PC-9 (cell line): ENCODE data around the gene HS3ST6. TPM values are rescaled to one million over a fixed set of nuclear protein-coding genes. Genes with fewer than 3 reads are reported as not detected.

ENCODE experiments used
- BruUV-seq: library from RNA; stranded (reverse); fragments of 400-500 nt; replicated peaks from 2 replicates; lab custom pipeline; 2021; lab: Mats Ljungman, UMichigan
- CTCF ChIA-PET: fragments of 300-600 bp; sonication (Branson Sonifier 250); formaldehyde crosslinking; loops from one replicate; lab custom pipeline; 2022; ENCODE audit warnings: antibody characterized with exemption; lab: Charles Lee
- POLR2A ChIA-PET: fragments of 300-600 bp; sonication (Branson Sonifier 250); formaldehyde crosslinking; loops from one replicate; lab custom pipeline; 2022; ENCODE audit warnings: antibody characterized with exemption; ENCODE audit not compliant: unreplicated experiment; lab: Charles Lee
- DNase-seq, 2 experiments: peaks; one replicate each; pipeline versions ENCODE4 v3.0.0 to v3.0.0-alpha.2; 2015 to 2022; ENCODE audit warnings: mixed read lengths in 1 of 2
- H2AFZ ChIP-seq: fragments of 200-600 bp; sonication (generic); 2 replicates; pipeline ENCODE4 v1.8.1; 2017; ENCODE audit warnings: antibody characterized with exemption
- H3F3A ChIP-seq: fragments of 200-600 bp; sonication (generic); 2 replicates; pipeline ENCODE4 v1.8.1; 2017; ENCODE audit warnings: antibody characterized with exemption, mild to moderate bottlenecking, low read depth; ENCODE audit not compliant: insufficient read depth
- H3K27ac ChIP-seq: fragments of 200-600 bp; sonication (generic); 2 replicates; pipeline ENCODE4 v1.6.1; 2016; ENCODE audit warnings: mixed run types
- H3K27me3 ChIP-seq: fragments of 200-600 bp; sonication (generic); 2 replicates; pipeline ENCODE4 v1.6.1; 2016; ENCODE audit warnings: low read depth, mixed run types; ENCODE audit not compliant: insufficient read depth
- H3K36me3 ChIP-seq: fragments of 200-600 bp; sonication (generic); 2 replicates; pipeline ENCODE4 v1.6.1; 2016; ENCODE audit warnings: low read depth, mixed run types
- H3K4me1 ChIP-seq: fragments of 200-600 bp; sonication (generic); replicated peaks from 2 replicates; pipeline ENCODE4 v1.6.1; 2016; ENCODE audit warnings: mixed run types; ENCODE audit not compliant: insufficient read depth
- H3K4me2 ChIP-seq: fragments of 200-600 bp; sonication (generic); 2 replicates; pipeline ENCODE4 v1.6.1; 2017; ENCODE audit warnings: mixed run types
- H3K4me3 ChIP-seq: fragments of 200-600 bp; sonication (generic); 2 replicates; pipeline ENCODE4 v1.6.1; 2016; ENCODE audit warnings: mixed run types
- H3K79me2 ChIP-seq: fragments of 200-600 bp; sonication (generic); 2 replicates; pipeline ENCODE4 v1.6.1; 2017; ENCODE audit warnings: low read depth, mixed run types
- H3K9me2 ChIP-seq: fragments of 200-600 bp; sonication (generic); 2 replicates; pipeline ENCODE4 v1.8.1; 2017; ENCODE audit warnings: mild to moderate bottlenecking; ENCODE audit not compliant: insufficient read depth
- H3K9me3 ChIP-seq: fragments of 200-600 bp; sonication (generic); 2 replicates; pipeline ENCODE4 v1.8.1; 2016; ENCODE audit warnings: low read depth; ENCODE audit not compliant: insufficient read depth
- H4K20me1 ChIP-seq: fragments of 200-600 bp; sonication (generic); 2 replicates; pipeline ENCODE4 v1.8.1; 2017; ENCODE audit not compliant: insufficient read depth
- CTCF ChIP-seq: fragments of 200-600 bp; sonication (generic); conservative IDR thresholded peaks from 2 replicates; pipeline ENCODE4 v1.6.1; 2017; ENCODE audit warnings: mixed run types, antibody characterized with exemption, mild to moderate bottlenecking, moderate library complexity
- EZH2 ChIP-seq: fragments of 200-600 bp; sonication (generic); IDR thresholded peaks from 2 replicates; pipeline ENCODE4 v1.8.0; 2017; ENCODE audit warnings: antibody characterized with exemption, low read depth
- intact Hi-C: fragments of 100-400 bp; cut with micrococcal nuclease; formaldehyde crosslinking; loops from one replicate; pipeline ENCODE4 v1.10.0; 2022; ENCODE audit not compliant: unreplicated experiment
- total RNA-seq: library from RNA; stranded (reverse); gene quantifications from 2 replicates; pipeline ENCODE4 v1.2.3, GENCODE V29; 2021

The HS3ST6 gene
- total RNA-seq, 1 experiment from 2014 or later, result not detected

- Histone ChIP-seq H3K9me2 (no peaks in the 10 kb centered on the region), H3K36me3 (no peaks in the 10 kb centered on the region), H3F3A (peaks cover 15% of the 10 kb centered on the region; the same call in 1 of the 2 replicates), H3K27me3 (no peaks in the 10 kb centered on the region), H2AFZ (no peak overlapping the region), H3K4me3 (no peak overlapping the region), H3K4me2 (0 out of 2 replicates have a peak overlapping the region, but pooled peaks have one; percentile 13), H3K79me2 (no peaks in the 10 kb centered on the region), H3K4me1 (peaks cover 20% of the 10 kb centered on the region), H3K27ac (no peak overlapping the region), H3K9me3 (no peaks in the 10 kb centered on the region), H4K20me1 (no peaks in the 10 kb centered on the region)
- POLR2A ChIA-PET, result interaction anchor here (0.6 kb wide), 1 partner anchor 21 kb away, joined by 4 read pairs; no protein-coding TSS in a partner anchor
- CTCF ChIA-PET, result no interaction called here
- TF ChIP-seq EZH2, result no peak
- no peak for TF ChIP-seq CTCF
- no TSS peak for BruUV-seq
- intact Hi-C loops, result no loop called here
- no peak for DNase-seq
These were observed 40.0 kb downstream of the HS3ST6 start for GRCh38 chr16:1878256-1878655.

GRCh38 chr16:1877804-1878203, 40.4 kb downstream of the HS3ST6 start:
- CTCF ChIA-PET, result no interaction called here
- Histone ChIP-seq H2AFZ (no peak overlapping the region), H3K4me2 (0 out of 2 replicates have a peak overlapping the region, but pooled peaks have one; percentile 13), H3K27me3 (no peaks in the 10 kb centered on the region), H4K20me1 (no peaks in the 10 kb centered on the region), H3F3A (peaks cover 15% of the 10 kb centered on the region; the same call in 1 of the 2 replicates), H3K36me3 (no peaks in the 10 kb centered on the region), H3K4me1 (peaks cover 20% of the 10 kb centered on the region), H3K4me3 (no peak overlapping the region), H3K79me2 (no peaks in the 10 kb centered on the region), H3K27ac (no peak overlapping the region), H3K9me2 (no peaks in the 10 kb centered on the region), H3K9me3 (no peaks in the 10 kb centered on the region)
- intact Hi-C loops, result no loop called here
- POLR2A ChIA-PET, result interaction anchor here (0.6 kb wide), 1 partner anchor 22 kb away, joined by 4 read pairs; no protein-coding TSS in a partner anchor
- no peak for TF ChIP-seq CTCF
- no peak for TF ChIP-seq EZH2
- DNase-seq, result peak in 1 of 2 experiments; percentile 62
- no TSS peak for BruUV-seq

GRCh38 chr16:1877089-1877488, 41.1 kb downstream of the HS3ST6 start:
- no peaks in the 10 kb centered on the region for H4K20me1 ChIP-seq
- no peaks in the 10 kb centered on the region for H3K79me2 ChIP-seq
- ChIA-PET POLR2A (no interaction called here), CTCF (interaction anchor here (0.7 kb wide), 1 partner anchor 1770 kb away, joined by 3 read pairs; no protein-coding TSS in a partner anchor)
- intact Hi-C loops, result no loop called here
- H2AFZ ChIP-seq, result no peak overlapping the region
- H3K4me2 ChIP-seq, result no peak overlapping the region
- peaks cover 15% of the 10 kb centered on the region; the same call in 1 of the 2 replicates for H3F3A ChIP-seq
- H3K36me3 ChIP-seq, result no peaks in the 10 kb centered on the region
- H3K27me3 ChIP-seq, result no peaks in the 10 kb centered on the region
- no TSS peak for BruUV-seq
- TF ChIP-seq EZH2, result no peak
- TF ChIP-seq CTCF, result no peak
- no peaks in the 10 kb centered on the region for H3K9me2 ChIP-seq
- no peaks in the 10 kb centered on the region for H3K9me3 ChIP-seq
- no peak overlapping the region for H3K4me3 ChIP-seq
- no peak for DNase-seq
- H3K27ac ChIP-seq, result no peak overlapping the region
- peaks cover 20% of the 10 kb centered on the region for H3K4me1 ChIP-seq
